Tibial nerve (tissue), 4 donors: Measurements from ENCODE around the gene CELSR1.

Source experiments
- EP300 ChIP-seq, 2 donors: sonication (generic); formaldehyde crosslinking; IDR thresholded peaks; one replicate each; pipeline ENCODE4 v1.6.1; 2017; ENCODE audit warnings: antibody characterized with exemption in 2 of 2, mild to moderate bottlenecking in 1 of 2
- POLR2A ChIP-seq, 2 donors: fragments of 450-650 bp; IDR thresholded peaks; one replicate each; pipeline ENCODE4 v1.6.1; 2017; ENCODE audit warnings: antibody characterized with exemption in 2 of 2, mild to moderate bottlenecking in 2 of 2, moderate library complexity in 2 of 2
- TF ChIP-seq, protein P1 (sequence below), 5 experiments: fragments of 200-600 bp in 3 of 5; fragments of 450-650 bp in 2 of 5; sonication (generic) in 3 of 5; IDR thresholded peaks; one replicate each; pipeline ENCODE4 v1.5.1; 2016 to 2019; ENCODE audit warnings: antibody characterized with exemption in 5 of 5, mild to moderate bottlenecking in 3 of 5, moderate library complexity in 2 of 5

GRCh38 chr22:46465345-46465720 lies 72.1 kb downstream of the CELSR1 start:
- TF ChIP-seq EP300 (IDR thresholded peaks at IDR 0.05) (no peak), POLR2A (IDR thresholded peaks at IDR 0.05) (no peak)
- TF ChIP-seq, protein P1, sequence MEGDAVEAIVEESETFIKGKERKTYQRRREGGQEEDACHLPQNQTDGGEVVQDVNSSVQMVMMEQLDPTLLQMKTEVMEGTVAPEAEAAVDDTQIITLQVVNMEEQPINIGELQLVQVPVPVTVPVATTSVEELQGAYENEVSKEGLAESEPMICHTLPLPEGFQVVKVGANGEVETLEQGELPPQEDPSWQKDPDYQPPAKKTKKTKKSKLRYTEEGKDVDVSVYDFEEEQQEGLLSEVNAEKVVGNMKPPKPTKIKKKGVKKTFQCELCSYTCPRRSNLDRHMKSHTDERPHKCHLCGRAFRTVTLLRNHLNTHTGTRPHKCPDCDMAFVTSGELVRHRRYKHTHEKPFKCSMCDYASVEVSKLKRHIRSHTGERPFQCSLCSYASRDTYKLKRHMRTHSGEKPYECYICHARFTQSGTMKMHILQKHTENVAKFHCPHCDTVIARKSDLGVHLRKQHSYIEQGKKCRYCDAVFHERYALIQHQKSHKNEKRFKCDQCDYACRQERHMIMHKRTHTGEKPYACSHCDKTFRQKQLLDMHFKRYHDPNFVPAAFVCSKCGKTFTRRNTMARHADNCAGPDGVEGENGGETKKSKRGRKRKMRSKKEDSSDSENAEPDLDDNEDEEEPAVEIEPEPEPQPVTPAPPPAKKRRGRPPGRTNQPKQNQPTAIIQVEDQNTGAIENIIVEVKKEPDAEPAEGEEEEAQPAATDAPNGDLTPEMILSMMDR (IDR thresholded peaks at IDR 0.05) = no peak
